GM19438 (cell line): Measurements from ENCODE around the gene TENM4.

Experiments
- ATAC-seq: cut with Tn5 transposase; IDR thresholded peaks from one replicate; pipeline ENCODE4 v1.9.1; 2021; ENCODE audit warnings: low read depth; ENCODE audit not compliant: unreplicated experiment

TENM4 gene

DNA sequence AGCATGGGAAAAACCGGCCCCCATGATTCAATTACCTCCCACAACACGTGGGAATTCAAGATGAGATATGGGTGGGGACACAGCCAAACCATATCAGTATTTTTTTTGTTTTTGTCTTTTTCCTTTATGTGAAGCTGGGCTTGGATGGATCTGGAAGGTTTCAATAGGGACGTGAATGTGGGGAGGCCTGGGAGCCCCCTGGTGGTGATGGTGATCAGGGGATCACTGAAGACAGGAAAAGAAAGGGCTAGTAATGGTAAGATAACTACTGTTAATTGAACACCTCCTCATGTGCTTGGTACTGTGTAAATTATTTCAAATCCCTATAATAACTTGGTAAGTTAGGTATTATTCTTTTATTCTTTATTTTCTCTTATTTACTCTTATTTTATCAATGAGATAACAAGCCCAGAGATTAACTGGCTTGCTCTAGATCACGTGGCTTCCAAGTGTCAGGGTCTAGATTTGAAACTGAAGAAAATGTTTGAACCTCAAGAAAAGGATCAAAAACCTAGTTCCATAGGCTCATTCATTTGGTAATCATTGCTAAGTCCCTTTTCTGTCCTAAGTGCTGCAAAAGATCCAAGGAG is 364.2 kb downstream of the TENM4 start:
- no peak for ATAC-seq

DNA sequence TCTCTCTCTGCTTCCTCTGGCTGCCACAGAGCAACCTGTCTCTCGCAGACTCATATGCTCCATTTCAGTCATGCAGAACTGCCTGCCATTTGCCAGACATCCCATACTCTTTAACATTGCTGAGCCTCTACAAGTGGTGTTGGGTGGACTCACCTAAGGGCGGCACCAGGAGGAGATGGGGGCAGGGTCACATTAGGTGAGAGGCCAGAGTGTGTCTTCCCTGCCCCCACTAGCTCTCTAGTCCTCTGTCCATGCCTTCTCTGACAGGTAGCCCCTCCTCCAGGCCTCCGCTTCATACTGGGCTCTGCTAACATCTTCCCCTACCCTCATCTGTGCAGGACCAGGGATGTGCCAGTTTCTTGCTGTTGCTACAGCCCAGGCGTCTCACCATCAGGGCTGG is 366.3 kb downstream of the TENM4 start:
- ATAC-seq = no peak

DNA sequence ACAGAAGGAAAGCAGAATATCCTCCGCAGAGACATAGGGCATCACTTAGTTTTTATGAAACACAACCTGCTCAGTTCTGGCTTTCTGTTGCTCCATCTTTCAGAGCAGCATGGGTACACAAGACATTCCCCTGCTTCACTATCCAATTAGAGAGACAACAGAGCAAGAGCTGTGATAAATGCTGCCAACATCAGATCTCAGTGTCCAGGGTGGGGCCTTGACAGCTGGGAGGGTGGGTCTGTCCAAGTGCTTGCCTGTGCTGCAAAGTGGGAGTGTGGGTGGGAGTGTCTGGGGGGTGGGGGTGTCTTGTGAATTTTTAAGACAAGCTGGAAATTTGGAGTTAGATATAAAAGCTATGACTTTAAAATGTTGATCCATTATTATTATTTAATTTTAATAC is 369.6 kb downstream of the TENM4 start:
- no peak for ATAC-seq

DNA sequence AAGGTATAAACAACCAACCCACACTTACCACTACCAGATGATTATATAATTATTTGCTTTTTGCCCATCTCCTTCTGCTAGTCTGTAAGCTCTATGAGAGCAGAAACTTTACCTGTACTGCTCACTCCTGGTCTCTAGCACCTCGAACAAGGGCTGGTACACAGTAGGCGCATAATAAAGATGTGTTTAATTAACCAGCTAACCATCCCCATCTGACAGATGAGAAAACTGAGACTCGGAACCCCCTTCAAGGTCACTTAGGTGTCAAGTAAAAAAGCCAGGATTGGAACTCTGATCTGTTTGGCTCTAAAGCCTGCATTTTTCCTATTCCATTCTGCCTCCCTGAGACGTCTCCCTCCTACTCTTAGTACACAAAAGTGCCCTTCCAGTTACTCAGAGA is 370.3 kb downstream of the TENM4 start:
- ATAC-seq = no peak

DNA sequence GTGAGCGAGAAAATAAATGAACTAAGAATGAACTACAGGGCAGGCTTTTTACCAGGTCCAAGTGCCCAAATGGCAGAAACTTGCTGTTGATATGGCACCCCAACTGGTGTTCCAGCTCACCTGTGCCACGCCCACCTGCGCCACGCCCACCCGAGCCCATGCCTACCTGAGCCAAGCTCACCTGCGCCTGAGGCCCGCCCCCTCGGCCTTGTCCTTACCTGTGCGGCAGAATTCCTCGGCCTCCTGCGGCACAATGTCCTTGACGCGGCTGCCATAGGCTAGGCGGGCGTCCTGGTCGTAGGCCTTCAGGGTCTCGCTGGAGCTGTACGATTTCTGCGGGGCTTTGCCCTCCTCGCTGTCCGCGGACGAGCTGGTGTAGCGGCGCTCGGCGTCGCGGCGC is 371.3 kb downstream of the TENM4 start:
- ATAC-seq = no peak

DNA sequence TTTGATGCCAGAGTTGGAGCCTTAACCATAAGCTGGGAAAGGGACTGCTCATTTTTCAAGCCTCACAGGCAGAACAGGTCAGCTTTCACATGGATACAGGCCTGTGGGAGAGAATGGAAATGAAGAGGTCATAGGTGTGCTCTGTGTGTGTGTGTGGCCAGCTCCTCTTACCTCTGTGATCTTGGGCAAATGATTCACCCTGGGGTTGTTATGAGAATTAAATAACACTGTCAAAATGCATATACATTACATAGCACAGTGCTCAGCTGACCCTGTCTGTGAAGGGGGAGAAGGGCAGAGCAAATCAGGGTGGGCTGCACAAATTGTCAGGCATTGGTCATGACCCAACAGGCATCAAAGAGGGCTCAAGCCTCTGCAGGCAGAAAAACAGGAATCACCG is 372.5 kb downstream of the TENM4 start:
- ATAC-seq = no peak

DNA sequence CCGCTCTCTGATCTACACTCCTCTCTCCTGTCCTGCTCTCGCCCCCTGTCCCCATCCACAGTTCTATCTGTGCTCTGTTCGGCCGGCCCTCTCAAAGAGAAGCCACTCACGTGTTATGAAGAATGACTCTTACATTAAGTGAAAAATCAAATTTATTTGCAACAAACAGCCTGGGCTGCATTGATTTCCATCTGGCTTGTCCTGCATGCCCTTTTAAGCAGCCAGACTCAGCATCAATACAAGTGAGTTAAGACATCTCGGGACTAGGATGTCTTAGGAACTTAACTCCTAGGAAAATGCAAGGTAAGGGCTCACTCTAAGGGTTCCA is 373.5 kb downstream of the TENM4 start:
- ATAC-seq = no peak

DNA sequence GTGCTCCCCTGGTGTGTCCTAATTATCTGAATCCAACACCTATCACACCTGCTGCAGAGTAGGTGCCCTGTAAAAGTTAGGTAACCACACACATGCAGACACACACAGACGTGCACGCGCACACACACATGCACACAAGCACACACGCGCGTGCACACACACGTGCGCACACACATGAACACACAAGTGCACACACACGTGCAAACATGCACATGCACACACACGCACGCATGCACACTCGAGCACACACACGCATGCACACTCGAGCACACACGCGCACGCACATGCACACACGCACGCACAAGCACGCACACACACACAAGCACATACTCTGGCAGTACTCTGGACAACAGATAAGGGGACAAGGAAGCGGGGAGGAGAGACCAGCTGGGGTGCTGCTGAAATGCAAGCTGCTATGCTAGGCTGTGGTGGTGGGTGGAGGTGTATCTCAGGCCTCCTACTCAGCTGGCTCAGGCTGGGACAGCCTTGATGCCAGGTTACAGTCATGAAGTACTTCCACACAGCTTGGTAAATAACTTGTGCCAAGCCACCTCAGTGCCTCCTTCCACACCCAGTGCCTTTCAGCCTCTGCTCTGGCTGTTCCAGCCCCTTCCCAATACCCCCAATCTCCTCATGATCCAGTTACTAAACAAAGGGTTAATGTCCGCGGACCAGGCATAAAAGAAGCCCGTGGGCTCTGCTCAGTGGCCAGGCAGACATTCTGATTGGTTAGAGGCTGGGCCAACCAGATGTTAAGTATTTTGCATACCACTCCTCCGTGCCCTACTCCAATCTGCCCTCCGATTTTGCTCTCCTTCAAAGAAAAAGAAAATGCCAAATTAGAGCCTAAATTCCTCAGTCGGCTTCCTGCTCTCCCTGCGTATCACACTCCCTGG is 374.1 kb downstream of the TENM4 start:
- ATAC-seq = no peak

DNA sequence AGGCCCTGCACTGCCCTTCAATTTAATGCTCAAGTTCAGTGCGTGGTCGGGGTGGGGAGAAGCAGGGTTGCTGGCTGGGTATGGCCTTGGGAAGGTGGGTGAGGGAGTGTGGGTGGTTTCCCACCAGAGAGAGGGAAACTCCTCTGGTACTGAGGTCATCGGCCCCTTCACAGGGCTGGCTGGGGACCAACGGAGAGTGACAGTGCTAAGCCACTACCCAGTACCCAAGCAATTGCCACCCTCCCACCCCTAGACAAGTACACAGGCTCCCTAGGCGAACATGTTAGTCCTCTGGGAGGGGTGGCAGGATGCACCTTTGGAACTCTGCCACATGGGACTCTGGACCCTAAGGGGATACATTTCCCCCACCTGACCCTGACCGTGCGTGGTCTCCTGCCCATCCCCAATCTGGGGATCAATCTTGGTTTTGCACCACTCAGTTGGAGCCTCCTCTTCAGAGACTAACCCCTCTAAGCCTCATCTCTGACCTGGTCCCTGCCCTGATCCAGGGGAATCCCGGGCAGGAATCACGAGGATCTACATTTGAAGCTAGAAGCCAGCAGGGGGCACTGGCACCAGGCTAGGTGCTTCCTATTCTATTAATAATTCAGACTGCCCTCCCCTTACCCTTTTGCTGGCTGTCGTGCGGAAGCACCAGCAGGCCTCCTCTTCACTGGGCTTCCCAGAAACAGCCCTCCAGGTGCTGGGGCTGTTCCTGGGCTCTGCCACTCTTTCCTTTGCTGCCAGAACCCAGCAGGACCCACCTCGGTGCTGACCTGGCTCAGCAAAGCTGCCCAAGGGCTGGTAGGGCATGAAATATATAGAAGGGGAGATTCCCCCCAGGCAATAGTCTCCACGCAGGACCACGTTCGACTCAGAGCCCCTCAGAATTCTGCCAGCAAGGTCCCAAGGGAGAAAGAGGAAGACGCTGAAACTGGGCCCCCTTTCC is 377.7 kb downstream of the TENM4 start:
- ATAC-seq = no peak

DNA sequence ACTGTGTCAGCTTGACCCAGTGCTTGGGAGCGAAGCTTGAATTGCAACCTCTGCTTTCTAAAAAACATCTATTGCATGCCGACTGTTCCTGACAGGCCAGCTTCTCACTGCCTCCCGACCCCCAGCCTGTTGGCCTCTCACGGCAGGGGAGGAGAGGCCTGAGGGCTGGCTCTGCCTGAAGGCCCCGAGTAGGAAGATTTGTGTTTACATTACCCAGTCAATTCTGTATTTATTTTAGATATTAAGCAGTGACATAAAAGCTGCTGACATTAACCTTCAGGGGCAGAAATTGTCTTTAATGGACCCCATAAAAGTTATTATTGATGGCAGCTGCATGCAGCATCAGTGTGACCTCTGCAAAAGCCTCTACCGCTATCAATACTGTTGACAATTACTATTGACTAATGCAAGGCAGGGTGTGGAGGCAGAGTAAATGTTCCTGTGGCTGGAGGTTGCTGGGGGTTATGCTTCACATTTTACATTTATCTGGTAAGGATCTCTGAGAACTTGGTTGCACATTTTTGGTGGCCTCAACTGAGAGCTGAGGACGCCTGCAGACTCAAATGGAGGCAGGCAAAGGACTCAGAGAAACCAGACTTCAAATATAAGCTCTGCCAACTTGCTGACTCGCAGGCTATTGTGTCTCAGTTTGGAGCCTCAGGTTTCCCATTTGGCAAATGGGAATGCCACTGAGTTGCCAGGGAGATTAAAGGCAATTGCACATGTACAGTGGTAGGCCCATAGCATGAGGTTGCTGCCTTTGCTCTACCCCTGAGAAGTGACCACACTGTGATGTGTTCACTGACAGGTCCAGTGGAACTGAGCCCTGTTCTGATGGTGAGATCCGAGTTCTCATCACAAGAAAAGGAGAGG is 380.5 kb downstream of the TENM4 start:
- no peak for ATAC-seq

DNA sequence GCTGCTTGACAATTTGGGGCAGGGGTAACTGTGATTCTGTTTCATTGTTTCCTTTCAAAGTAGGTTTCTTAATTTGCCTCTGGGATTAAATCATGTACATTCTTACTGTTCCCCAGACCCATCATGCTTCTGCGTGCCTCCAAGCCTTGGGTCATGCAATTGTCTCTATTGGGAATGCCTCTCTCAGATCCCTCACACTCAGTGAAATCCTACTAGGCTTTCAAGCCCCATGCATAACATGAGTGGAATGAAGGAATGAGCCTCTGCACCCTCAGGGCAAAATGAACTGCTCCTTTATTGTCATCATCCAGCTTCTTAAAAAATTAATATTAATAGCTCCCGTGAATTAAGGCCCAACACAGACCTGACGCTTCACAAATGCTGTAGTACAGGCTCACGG is 381.7 kb downstream of the TENM4 start:
- no peak for ATAC-seq

DNA sequence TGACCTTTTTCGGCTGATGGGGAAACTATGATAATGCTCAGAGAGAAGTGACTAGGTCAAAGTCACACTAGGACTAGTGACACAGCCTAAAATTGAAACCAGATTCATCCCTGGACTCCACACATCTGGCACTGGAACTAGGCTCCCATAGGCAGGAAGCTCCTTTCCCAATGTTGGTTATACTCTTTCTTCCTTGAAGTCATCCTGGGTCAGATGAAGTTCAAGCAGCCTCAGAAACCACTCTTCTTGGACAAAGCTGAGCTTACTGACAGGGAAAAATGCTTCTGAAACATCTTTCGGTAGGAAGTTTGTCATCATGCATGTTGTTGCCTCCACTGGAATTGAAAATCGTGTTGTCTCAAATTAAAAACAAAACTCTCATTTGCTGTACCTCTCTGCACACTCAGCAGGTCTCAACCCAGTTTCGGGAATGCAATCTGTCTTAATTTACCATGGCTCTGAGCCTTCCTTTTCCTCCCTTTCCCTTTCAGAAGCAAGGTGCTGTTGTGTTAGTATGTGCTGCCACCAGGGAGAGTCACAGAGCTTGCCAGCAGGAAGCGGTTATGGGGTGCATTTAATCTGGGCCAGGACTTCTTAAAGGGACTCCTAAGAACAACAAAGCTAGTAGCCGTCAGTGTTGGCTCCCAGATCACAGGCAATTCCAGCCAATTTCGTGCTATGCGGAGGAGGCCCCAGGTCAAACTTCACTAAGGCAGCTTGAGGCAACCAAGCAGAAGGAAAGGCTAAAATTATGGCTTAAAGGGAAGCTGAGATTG is 384.8 kb downstream of the TENM4 start:
- ATAC-seq = no peak

DNA sequence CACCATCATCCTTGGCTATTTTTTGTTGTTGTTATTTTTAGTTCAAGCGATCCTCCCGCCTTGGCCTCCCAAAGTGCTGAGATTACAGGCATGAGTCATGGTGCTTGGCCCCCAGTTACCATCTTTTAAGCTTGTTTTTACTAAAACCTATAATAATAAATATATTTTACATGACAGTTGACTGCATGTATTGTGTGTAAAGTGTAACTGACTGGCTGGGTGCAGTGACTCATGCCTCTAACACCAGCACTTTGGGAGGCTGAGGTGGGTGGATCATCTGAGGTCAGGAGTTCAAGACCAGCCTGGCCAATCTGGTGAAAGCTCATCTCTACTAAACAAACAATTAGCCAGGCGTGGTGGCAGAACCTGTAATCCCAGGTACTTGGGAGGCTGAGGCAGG is 386.2 kb downstream of the TENM4 start:
- no peak for ATAC-seq

DNA sequence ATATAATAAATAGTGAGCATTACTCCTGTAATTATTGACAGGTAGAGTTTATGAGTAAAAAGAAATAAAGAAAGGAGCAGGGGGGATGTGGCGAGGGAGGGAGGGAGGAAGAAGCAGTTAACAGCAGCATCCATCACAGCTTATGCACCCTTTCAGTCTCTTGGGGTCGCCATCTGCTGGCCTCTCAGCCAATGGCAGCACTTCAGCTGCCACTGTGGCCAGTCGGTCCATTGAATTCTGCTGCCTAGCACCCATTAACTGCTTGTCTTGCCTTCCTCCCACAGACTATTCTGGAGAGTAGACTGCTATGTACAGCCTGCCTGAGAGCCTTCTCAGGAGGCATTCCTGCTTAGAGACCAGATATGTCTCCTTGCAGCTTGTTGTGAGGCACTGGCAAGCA is 388.3 kb downstream of the TENM4 start:
- ATAC-seq = no peak

DNA sequence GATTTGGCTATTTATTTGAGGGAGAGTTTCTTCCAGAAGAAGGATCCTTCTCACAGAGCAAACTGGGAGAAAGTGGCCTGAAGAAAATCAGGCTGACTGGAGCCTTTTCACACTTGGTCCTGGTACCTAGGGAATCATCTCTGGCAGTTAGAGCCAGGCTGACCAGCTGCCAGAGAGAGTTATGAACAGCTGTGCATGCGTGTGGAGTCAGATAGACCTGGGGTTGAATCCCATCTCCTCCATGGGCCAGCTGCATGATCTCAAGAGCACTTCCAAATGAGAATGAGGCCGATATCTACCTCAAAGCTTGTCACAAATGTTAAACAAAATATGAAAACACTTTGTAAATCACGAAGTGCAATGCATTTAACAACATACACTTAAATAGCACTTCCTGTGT is 390.0 kb downstream of the TENM4 start:
- no peak for ATAC-seq

DNA sequence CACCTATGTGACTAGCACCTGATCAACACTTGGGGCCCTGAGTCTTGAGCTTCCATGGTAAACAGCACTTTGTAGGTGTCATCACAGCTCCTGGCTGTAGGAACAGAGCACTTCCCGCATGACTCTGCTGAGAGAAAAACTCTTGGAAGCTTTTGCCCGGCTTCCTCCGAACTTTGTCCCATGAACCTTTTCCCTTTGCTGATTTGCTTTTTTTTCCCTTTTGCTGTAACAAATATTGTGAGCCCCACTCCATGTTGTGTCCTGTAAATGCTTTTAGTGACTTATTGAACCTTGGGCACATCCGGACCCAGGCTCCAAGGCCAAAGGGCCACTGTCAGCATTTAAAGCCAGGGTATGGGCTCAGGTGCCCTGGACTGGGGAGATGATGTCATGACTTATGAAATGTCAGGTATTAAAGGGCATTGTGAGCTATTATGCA is 391.1 kb downstream of the TENM4 start:
- no peak for ATAC-seq

DNA sequence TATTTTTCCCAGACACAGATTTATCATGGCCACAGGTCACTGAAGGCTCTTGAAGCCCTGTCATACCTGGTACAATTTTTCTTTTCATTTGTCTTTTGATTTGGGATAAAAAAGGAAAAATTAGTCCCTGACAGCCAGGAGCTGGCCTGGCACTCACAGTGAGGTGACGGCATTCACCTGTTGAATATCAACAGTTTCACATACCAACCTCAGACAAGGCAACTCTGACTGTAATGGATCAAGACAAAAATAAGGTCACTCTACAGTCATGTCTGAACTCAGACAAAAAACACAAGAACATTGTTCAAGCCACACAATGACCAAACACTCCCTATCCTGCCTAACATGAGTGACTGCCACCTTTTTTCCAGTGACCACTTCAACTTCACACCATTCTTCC is 392.9 kb downstream of the TENM4 start:
- no peak for ATAC-seq

DNA sequence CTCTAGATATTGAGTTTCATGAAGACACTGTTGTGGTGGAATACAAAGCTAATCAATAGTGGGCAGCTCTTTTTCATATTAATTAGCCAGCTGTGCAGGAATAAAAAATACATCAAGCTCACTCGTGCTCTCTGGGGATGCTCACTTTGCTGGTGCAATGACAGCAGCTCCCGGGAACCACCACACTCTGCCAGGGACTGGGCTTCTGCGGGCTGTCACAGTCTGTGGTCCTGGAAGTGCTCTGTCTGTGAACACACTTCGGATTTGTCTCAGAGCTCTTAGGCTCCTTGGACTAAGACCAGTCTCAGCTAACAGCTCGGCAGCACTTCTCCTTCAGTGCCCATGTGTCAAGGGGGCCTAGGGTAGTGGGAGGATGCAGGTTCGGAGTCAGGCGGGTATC is 393.5 kb downstream of the TENM4 start:
- no peak for ATAC-seq

DNA sequence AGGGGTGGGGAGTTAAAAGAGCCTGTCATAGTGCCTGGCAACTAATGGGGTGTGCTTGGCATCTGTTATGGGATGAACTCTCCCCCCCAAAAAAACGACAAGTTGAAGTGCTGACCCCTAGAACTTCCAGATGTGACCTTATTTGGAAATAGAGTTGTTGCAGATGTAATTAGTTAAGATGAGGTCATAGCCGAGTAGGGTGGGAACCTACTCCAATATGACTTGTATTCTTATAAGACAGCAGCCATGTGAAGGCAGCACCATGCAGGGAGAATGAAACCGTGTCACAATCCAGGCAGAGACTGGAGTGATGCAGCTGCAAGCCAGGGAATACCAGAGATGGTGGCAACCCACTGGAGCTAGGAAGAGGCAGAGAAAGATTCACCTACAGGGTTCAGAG is 394.5 kb downstream of the TENM4 start:
- no peak for ATAC-seq
